GM12865 (cell line): ENCODE data around the gene A4GNT.

Experiments
- DNase-seq: peaks from one replicate; pipeline ENCODE4 v3.0.0; 2010; ENCODE audit warnings: low read depth
- H3K4me3 ChIP-seq: 2 replicates; pipeline ENCODE4 v1.5.1; 2011; ENCODE audit warnings: mild to moderate bottlenecking, low read depth, low read length, control low read depth
- CTCF ChIP-seq: IDR thresholded peaks from 2 replicates; pipeline ENCODE4 v1.5.1; 2011; ENCODE audit warnings: low read length, control low read depth, low read depth, inconsistent platforms; ENCODE audit not compliant: insufficient read depth; ENCODE audit errors: missing control alignments

Gene A4GNT

DNA sequence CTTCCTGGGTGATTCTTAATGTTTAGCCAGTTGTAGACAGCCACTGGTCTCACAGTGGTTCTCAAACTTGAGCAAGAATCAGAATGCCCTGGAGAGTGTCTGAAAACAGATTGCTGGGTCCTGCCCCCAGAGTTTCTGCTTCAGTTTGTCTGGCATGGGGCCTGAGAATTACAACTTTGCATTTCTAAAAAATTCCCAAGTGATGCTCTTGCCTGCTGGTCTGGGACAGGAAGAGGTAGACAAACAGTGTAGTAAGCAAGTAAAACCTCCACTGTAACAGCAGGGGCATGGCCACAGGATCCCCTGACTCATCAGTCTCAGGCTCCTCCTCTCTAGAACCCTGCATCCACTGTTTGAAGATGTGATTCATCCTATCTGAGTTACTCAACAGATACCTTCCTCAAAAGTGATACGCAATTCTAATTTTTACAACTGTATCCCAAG, 53.3 kb downstream of the A4GNT start:
- TF ChIP-seq CTCF = no peak
- DNase-seq = no peak
- no peak overlapping the region for H3K4me3 ChIP-seq

GRCh38 chr3:138078096-138078495, 54.1 kb downstream of the A4GNT start:
- no peak for TF ChIP-seq CTCF
- DNase-seq = no peak
- H3K4me3 ChIP-seq = no peak overlapping the region
